Measurements from ENCODE around the gene HUS1.

Gene HUS1

GRCh38 chr7:47979832-47980181 lies 392 bp upstream of the HUS1 start:
- DNase-seq (ENCODE audit: low read depth), result no peak

DNA sequence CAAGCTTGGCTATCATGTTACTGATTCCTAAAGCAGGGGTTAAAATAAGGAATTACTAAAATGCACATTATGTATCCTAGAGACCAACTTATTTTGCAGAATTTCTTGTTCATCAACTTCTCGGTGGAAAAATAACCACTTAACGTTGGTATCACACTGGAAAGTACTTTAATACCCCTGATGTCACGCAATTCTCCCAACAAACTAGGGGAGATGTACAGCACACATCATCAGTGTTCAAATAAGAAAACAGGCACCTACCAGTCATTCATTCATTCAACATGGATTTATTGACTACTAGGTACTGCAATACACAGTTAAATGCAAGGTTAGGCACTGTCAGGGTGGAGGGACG lies 648 bp downstream of the HUS1 start:
- no peak for DNase-seq (ENCODE audit: low read depth)

- no peak for DNase-seq (ENCODE audit: low read depth)
Measured at GRCh38 chr7:47973739-47974138, 5.7 kb downstream of the HUS1 start.

GRCh38 chr7:47970761-47971160 lies 8.7 kb downstream of the HUS1 start:
- DNase-seq (ENCODE audit: low read depth), result no peak

DNA sequence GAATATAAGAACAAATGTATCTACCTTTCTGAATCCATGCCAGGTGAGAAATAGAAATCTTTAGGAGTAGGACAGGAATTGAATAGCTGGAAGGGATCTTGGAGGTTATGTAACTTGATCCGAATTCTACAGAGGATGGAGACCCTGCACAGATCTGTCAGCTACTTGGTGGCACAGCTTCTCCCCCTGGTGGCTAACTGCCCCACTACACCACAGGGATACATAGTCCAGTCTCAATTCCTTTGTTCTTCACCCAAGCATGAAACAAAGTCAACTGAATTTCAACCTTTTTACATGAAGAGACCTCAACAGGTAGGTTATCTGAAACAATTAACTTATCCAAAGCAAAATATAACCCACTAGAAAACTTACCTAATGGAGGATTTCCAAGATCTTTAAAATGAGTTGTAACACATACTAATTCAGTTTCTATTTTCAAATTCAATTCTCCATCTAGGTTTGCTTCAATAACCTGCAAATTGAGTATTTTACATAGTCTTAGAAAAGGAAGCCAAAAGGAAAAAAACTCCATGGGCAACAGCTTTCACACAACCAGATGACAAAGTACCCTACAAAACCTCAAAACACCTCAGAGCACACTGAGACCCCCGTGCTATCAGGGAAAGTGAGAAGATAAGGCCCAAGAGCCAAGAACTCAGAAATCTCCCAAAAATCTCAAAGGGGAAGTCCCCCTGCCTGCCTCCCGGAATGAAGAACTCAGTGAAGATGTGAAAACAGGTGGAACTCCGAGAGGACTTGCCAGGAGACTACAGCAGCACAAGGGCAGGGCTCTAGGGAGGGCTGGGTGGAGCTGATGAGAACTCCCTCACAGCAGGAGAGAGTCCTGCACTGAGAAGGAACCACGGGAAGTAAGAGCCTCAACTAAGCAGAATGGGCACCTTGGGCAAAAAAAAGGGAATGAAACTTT lies 10.3 kb downstream of the HUS1 start:
- DNase-seq (ENCODE audit: low read depth), result no peak

DNA sequence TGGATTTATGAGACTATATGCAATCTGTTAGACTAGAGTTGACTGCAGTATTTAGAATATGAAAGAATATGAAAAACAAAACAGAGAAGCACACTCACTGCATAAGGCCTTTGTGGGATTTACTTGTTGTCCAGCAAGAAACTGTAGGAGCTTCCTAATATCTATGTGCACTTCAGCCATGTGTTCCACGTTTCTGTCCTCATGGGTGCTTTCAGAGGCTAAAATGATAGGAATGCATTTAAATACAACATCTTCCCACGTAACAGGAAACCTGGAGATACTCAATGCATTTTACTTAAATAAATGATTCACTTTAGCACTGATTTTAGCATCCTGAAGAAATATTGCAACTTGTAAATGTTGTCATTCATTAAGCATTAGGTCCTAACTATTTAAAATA lies 11.7 kb downstream of the HUS1 start:
- DNase-seq (ENCODE audit: low read depth), result no peak

DNA sequence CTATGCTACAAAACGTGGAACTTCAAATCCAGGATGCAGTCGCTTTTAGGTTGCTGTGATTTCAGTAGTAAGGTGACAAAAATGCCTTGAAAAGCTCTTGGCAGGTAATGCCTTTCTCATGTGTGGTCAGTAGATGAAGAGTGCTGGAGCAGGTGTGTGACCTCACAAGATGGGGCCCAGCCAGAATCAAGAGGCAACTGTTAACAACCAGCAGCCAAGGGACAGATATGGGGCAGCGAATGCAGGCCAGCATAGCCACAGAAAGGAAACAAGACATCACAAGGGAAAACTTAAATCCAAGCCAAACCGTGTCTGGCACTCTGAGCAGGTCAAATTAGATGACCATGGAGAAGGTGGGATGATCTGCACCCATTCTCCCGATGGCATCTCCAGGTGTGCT lies 12.3 kb downstream of the HUS1 start:
- DNase-seq (ENCODE audit: low read depth), result no peak

- DNase-seq (ENCODE audit: low read depth), result no peak
Measured at GRCh38 chr7:47965456-47965855, 14.0 kb downstream of the HUS1 start.

- DNase-seq (ENCODE audit: low read depth), result no peak
Measured at GRCh38 chr7:47962262-47962661, 17.2 kb downstream of the HUS1 start.

- no peak for DNase-seq (ENCODE audit: low read depth)
Measured at GRCh38 chr7:47957156-47957555, 22.3 kb downstream of the HUS1 start.

DNA sequence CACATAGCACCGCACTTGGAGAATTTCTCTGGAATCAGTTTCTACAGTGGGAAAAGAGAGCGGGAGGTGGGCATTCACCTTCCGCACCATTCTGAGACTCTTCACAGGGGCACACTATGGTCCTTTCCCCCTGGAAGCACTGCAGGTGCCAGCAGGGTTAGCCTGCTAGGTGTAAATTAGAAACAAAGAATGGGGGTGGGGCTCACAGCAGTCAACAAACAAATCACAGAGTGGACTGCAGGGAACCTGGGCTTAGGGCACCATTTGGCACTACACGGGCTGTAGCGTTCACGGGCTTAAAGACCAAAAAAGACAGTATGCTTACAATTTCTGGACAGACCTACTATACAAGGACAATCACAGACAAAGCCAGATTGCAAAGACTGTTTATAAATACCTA lies 23.2 kb downstream of the HUS1 start:
- no peak for DNase-seq (ENCODE audit: low read depth)

- no peak for DNase-seq (ENCODE audit: low read depth)
Measured at GRCh38 chr7:47954231-47954911, 25.0 kb downstream of the HUS1 start.

GRCh38 chr7:47953822-47954221 lies 25.6 kb downstream of the HUS1 start:
- no peak for DNase-seq (ENCODE audit: low read depth)

DNA sequence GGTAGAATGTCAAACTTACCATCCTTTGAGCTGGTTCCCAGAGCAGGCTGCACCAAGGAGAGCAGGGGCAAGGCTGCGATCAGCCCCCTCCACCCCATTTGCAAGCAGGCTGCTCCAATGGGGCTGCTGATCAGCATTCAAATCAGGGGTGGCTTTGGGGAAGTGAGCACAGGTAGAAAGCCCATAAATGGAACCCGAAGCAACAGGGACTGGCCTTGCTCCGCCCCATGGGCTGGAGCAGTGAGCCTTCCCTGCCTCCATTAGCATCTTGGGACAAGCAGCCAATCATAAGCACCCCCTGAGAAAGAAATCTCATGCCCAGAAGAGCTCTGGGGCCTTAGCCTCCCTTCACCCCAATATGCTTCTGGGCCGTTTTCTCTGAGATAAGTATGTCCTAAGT lies 27.2 kb downstream of the HUS1 start:
- DNase-seq (ENCODE audit: low read depth), result no peak

DNA sequence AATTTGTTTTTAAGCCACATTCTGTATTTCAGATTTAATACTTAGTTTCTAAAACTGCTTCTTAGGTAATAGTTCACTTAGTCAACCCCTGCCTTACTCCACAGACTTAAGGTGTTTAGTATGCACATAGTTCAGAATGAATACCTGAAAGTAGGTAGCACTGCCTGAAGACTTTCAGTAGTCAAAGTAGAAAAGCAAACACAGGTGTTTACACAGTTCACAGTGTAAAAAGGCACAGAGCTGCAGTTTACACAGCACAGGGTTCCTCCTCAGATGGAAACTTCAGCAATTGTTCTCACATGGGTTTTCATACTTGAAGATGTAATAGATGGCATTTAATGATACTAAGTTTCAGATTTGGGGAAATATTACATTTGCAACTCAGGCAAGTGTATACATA lies 28.0 kb downstream of the HUS1 start:
- no peak for DNase-seq (ENCODE audit: low read depth)

DNA sequence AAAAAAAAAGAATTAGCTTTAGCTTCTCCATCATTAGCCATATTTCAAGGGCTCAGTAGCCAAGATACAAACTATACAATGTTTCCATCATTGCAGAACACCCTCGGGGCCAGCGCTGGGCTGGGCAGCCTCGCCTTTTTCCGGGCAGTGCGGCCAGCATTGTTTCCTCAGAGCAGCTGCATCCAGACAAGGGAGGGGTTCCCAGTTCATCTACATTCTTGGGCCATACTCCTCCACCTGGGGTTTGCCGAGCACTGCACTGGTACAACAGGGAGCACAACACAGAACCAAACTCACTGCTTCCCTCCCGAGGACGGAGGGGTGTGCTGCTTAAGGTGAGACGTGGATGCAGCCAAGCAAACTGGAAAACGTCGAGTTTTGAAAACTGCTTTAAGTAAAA lies 28.7 kb downstream of the HUS1 start:
- no peak for DNase-seq (ENCODE audit: low read depth)

DNA sequence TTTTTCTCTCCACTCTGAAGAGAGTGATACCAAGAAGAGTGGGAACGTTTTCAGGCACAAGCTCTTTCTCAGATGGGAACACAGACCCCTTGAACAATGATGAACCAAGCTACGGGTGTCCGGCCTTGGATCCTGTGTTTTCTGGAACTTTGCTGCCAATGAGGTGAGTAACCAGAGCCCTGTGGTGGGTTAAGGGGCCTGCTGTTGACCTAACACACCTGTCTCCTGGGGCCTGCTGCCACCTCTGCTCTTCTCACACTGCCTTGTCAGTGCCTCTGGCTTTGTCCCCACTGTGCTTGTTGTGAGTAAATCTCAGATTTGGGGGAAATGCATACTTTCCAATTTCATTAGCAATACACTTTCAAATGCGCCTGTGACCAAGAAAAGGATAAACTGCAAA lies 29.7 kb downstream of the HUS1 start:
- DNase-seq (ENCODE audit: low read depth), result no peak

- no peak for DNase-seq (ENCODE audit: low read depth)
Measured at GRCh38 chr7:47948141-47948790, 31.1 kb downstream of the HUS1 start, which contains the start of gene PKD1L1. PKD1L1 (minus strand) TSS chr7:47948466; CDS start chr7:47948440, 26 bp downstream.

GRCh38 chr7:47947355-47947749 lies 32.1 kb downstream of the HUS1 start:
- no peak for DNase-seq (ENCODE audit: low read depth)

DNA sequence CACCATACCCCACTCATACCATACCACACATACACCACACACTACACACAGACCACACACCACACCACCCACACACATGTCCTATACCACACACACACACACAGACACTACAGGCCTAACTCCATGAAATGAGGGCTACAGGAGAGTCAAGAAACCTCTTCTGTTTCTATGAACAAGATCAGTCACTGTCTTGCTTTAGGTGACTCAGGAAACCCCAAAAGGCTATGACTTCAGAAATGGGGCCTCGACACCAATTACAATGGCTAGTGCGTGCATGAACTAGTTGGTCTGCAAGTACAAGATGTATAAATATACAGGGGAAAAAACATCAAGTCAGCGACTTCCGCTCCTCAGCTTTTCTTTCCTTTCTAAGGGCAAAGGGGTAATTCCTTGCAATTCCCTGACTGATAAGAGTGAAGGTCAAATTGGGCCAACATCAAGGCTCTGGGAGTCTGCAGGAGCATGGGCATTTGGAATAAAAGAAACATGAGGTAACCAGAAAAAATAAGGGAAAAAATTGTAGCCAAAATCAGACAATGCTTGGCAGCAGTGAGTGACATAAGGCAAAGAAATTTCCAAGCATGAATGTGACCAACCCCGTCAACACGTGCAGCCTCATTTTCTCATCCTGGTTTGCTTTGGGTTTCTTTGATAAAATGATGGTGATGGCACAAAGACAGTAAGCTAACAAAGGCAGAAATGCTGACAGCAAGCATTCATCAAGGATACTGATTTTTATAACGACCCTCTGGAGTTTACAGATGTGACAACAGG lies 32.6 kb downstream of the HUS1 start:
- no peak for DNase-seq (ENCODE audit: low read depth)

- DNase-seq (ENCODE audit: low read depth), result peak; percentile 35
Measured at GRCh38 chr7:47945261-47946015, 34.0 kb downstream of the HUS1 start.
